GM18498 (cell line): ENCODE results near the gene UGT2A2.

Experiments
- ATAC-seq: cut with Tn5 transposase; IDR thresholded peaks from one replicate; pipeline ENCODE4 v1.9.1; 2021; ENCODE audit warnings: mild to moderate bottlenecking, moderate library complexity; ENCODE audit not compliant: unreplicated experiment

UGT2A2 gene

GRCh38 chr4:69577245-69577644, 62.2 kb downstream of the UGT2A2 start:
- no peak for ATAC-seq

GRCh38 chr4:69576251-69576877, 63.1 kb downstream of the UGT2A2 start:
- ATAC-seq = no peak

- ATAC-seq = no peak
These were observed 70.7 kb downstream of the UGT2A2 start for GRCh38 chr4:69568787-69569186.

GRCh38 chr4:69563424-69563823, 76.0 kb downstream of the UGT2A2 start:
- no peak for ATAC-seq

GRCh38 chr4:69549651-69550050, 89.8 kb downstream of the UGT2A2 start:
- ATAC-seq = no peak

- no peak for ATAC-seq
These were observed 93.2 kb downstream of the UGT2A2 start for GRCh38 chr4:69546134-69546765.
